ENCODE measurements around the gene WIZ. TPM values are rescaled to one million over a fixed set of nuclear protein-coding genes. Genes with fewer than 3 reads are reported as not detected.
"Not testable (repeated sequence)": the region's sequence is repeated elsewhere in the genome, so short reads cannot be mapped to it uniquely, and the experiment has no call there.

Gene WIZ, protein sequence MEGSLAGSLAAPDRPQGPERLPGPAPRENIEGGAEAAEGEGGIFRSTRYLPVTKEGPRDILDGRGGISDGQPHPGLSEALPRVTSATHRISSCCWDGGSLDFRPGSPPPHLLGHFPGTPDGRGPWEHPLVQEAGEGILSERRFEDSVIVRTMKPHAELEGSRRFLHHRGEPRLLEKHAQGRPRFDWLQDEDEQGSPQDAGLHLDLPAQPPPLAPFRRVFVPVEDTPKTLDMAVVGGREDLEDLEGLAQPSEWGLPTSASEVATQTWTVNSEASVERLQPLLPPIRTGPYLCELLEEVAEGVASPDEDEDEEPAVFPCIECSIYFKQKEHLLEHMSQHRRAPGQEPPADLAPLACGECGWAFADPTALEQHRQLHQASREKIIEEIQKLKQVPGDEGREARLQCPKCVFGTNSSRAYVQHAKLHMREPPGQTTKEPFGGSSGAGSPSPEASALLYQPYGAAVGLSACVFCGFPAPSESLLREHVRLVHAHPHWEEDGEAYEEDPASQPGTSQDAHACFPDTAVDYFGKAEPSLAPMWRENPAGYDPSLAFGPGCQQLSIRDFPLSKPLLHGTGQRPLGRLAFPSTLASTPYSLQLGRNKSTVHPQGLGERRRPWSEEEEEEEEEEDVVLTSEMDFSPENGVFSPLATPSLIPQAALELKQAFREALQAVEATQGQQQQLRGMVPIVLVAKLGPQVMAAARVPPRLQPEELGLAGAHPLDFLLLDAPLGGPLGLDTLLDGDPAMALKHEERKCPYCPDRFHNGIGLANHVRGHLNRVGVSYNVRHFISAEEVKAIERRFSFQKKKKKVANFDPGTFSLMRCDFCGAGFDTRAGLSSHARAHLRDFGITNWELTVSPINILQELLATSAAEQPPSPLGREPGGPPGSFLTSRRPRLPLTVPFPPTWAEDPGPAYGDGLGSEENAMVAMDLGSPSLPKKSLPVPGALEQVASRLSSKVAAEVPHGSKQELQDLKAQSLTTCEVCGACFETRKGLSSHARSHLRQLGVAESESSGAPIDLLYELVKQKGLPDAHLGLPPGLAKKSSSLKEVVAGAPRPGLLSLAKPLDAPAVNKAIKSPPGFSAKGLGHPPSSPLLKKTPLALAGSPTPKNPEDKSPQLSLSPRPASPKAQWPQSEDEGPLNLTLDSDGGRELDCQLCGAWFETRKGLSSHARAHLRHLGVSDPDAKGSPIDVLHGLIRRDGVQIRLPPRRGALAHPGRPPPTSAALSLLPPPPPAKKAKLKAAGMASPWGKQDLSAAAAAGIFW (N-terminal part only)
- total RNA-seq (2014; rRNA removed; shearing (Covaris generic); ENCODE audit: low replicate concordance): 18.0 and 24.3 TPM in 2 replicates

DNA sequence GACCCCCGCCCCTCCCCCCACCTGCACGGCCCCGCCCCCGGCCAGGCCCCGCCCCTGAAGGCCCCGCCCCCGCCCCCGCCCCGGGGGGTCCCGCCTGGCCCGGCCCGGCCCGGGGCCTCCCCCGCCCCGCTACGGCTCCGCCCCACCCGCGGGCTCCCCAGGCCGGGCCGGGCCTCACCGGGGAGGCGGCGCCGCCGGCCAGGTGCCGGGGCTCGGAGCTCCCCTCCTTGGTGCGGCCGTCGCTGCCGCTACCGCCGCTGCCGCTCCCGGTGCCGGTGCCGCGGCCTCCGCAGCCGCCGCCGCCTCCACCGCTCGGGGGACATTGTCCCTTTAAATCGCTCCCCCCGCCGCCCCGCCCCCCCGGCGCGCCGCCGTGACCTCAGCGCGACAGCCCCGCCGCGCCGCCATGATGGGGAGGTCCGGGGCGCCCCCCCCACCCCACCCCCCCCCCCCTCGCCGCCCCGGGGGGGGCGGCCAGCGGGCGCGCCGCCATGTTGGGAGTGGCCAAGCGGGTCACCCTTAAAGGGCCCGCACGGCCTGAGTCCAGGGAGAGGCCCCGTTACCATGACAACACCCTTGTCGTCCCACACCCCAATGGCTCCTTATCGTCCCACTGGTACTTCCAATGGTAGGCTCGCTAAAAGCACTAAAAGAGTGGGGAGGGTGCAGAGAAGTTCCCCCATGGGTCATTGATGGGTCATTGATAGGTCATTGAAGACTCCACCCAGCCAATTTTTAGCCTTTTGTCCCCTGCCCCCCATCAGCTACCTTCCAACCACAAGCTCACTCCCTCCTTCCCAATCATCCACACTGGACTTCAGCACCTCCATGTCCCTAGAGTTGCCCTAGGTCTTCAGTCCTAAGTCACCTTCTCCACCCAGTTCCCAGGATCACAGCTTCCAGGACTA, at the start of gene WIZ:
Gene WIZ (minus strand): TSS at position 337 of the 908 bp plus-strand sequence. CDS start 1,649 bp downstream, outside the sequence.
- H3K27me3 ChIP-seq: no peaks in the 10 kb centered on the region; the same call in 1 of the 2 replicates
- H3K4me3 ChIP-seq: peak within 1 kb of the TSS; percentile 38
- DNase-seq: peak; percentile 85
- H3K36me3 ChIP-seq: no peaks in the 10 kb centered on the region
- no peaks in the 10 kb centered on the region for H3K9me3 ChIP-seq

DNA sequence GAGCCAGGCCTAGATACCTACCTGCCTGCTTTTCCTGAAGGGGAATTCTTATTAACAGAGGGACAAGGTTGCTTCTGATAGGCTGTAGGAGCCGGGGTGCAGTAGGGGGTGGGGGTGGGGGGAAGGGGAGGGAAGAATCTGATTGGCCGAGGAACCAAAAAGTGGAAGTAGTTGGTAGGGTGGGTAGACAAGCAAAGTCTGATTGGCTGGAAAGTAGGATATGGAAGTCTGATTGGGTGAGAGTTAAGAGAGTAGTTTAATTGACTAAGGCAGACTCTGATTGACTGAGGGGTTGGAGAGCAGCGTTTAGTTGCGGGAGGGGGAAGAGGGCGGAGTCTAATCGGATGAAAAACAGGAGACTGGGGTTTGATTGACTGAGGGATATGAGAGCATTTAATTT, 49.2 kb upstream of the WIZ start:
- Histone ChIP-seq H3K27me3 (peaks cover 28% of the 10 kb centered on the region), H3K4me3 (no peak overlapping the region), H3K36me3 (no peaks in the 10 kb centered on the region), H3K9me3 (peaks cover 2% of the 10 kb centered on the region; the same call in 1 of the 2 replicates)
- DNase-seq: no peak

- Histone ChIP-seq H3K27me3 (peaks cover 28% of the 10 kb centered on the region), H3K36me3 (no peaks in the 10 kb centered on the region), H3K9me3 (peaks cover 7% of the 10 kb centered on the region), H3K4me3 (no peak overlapping the region)
- no peak for DNase-seq
These were observed 48.6 kb upstream of the WIZ start for GRCh38 chr19:15498156-15498858.

DNA sequence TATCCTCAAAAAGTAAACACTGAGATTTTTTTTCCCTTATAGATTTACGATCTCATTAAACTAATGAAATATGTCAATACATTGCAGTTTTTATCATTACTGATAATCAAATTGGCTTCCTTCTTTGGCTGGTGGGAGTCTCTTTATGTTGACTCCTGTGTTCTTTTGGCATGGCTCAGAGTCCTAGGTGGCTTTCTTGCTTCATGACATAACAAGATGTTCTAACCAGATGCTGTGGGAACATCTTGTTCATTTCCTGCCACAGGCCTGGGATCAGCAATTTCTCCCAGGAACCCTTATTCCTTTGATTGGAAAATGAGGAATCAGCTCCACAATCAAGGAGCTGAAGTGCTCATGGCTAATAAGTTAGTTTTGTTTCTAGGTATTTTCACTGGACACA, 45.4 kb upstream of the WIZ start:
- no peaks in the 10 kb centered on the region for H3K36me3 ChIP-seq
- DNase-seq: no peak
- H3K9me3 ChIP-seq: peaks cover 18% of the 10 kb centered on the region
- peaks cover 12% of the 10 kb centered on the region for H3K27me3 ChIP-seq
- H3K4me3 ChIP-seq: no peak overlapping the region

DNA sequence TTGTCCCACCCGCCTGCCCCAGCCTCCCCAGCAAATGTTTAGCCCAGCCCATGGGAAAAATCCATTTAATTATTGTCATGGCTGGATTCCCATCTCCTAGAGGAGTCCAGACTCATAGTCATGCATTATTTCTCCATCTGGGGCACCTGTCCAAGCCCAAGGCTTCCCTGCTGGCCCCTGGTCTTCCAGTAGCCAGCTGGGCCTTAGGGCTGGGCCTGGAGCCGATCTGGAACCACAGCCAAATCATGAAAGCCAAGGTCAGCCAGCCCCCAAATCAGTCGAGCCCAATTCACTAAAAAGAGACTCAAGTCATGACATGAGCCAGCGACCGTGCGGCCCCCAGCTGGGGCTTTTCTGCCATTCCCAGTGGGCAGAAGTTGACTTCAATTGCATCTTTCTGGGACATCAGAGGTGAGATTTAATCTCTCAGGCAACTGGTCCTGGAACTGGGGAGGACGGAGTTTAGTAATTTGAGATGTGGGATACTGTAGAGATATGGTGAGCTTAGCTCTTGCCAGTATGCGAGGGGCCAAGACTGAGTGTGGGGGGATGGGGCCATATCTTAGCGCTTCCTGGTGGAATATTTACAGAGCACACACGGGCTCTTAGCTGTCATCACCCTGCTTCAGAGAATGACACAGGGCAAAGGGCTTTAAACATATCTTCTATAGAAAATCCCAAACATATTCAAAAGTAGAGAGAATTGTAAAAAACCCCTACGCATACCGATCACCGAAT, 38.9 kb upstream of the WIZ start:
- Histone ChIP-seq H3K27me3 (peaks cover 11% of the 10 kb centered on the region; the same call in 1 of the 2 replicates), H3K4me3 (no peak overlapping the region), H3K9me3 (peaks cover 14% of the 10 kb centered on the region), H3K36me3 (no peaks in the 10 kb centered on the region)
- DNase-seq: peak; percentile 93

DNA sequence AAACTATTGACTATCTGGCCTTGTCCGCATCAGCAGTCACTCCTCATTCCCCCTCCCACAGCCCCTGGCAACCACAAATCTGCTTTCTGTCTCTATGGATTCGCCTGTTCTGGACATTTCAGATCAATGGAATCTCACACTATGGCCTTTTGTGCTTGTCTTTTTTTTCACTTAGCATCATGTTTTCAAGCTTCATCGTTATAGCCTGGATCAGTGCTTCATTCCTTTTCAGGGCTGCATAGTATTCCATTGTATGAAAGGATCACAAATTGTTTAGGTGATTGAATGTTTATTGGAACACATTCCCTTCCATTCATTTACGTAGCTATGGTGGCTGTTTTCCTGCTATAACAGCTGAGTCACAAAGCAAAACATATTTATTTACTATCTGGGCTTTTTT, 37.3 kb upstream of the WIZ start:
- Histone ChIP-seq H3K36me3 (no peaks in the 10 kb centered on the region), H3K4me3 (no peak overlapping the region), H3K27me3 (peaks cover 4% of the 10 kb centered on the region; the same call in 1 of the 2 replicates), H3K9me3 (peaks cover 9% of the 10 kb centered on the region)
- DNase-seq: no peak

DNA sequence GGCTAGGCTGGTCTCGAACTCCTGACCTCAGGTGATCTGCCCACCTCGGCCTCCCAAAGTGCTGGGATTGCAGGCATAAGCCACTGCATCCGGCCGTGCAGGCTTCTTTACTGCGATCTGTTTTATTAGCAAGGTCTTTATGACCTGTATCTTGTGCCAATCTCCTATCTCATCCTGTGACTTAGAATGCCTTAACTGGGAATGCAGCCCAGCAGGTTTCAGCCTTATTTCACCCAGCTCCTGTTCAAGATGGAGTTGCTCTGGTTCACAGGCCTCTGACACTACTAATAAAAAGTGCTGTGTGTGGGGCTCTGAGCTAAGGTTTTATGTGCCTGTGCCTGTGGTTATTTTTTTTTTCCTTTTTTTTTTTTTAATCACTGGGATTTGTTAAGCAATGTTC, 36.0 kb upstream of the WIZ start:
- H3K36me3 ChIP-seq, DNase-seq, H3K27me3 ChIP-seq, H3K9me3 ChIP-seq, H3K4me3 ChIP-seq: not testable (repeated sequence)

GRCh38 chr19:15480996-15481395, 31.2 kb upstream of the WIZ start:
- H3K36me3 ChIP-seq, H3K9me3 ChIP-seq, DNase-seq, H3K27me3 ChIP-seq, H3K4me3 ChIP-seq: not testable (repeated sequence)

DNA sequence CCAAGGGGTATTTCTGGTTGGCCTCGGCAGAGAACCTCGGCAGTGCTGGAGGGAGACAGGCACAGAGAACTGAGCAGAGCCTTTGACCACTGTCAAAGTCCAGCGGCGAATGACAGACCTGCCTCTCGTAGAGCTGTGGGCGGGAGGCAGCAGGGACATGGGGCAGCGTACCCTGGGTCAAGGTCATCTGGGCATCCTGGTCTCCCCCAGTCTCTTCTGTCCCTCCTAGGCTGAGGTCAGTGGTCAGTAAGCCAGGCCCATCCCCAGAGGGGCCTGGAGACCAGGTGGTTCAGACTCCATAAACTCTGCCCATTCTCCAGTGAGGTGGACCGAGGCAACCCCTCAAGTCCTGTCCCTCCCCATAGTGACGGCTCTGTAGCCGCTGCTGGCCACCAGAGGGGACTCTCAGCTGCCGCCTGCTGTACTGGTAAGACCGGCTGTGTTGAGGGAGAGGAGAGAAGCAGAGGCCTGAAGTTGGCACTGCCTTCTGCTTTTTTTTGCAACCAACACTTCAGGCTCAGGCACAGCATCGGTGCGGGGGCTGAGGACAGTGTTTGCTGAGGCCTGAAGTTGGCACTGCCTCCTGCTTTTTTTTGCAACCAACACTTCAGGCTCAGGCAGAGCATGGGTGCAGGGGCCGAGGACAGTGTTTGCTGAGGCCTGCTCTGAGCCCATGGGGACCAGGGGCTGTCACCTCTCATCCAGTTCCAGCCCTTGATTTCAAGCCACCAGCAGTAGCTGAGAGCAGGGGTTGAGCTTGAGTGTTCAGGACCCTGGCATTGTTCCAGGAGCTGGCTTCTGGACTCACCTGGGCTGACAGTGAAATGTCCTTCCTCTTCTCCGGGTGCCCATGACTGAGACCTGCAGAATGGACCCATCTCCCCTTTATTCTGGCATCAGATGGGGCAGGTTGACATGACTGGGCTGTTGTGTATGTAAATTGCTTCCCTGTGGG, 29.9 kb upstream of the WIZ start, which contains the start of gene PGLYRP2:
Gene PGLYRP2 (minus strand): TSS at position 111 of the 955 bp plus-strand sequence. CDS start 130 bp downstream, outside the sequence.
- Histone ChIP-seq H3K36me3 (no peaks in the 10 kb centered on the region), H3K4me3 (no peak within 1 kb of the TSS), H3K9me3 (no peaks in the 10 kb centered on the region), H3K27me3 (no peaks in the 10 kb centered on the region)
- no peak for DNase-seq

- no peaks in the 10 kb centered on the region for H3K36me3 ChIP-seq
- no peak overlapping the region for H3K4me3 ChIP-seq
- H3K9me3 ChIP-seq: peaks cover 10% of the 10 kb centered on the region
- H3K27me3 ChIP-seq: no peaks in the 10 kb centered on the region
- no peak for DNase-seq
These were observed 26.6 kb upstream of the WIZ start for GRCh38 chr19:15476325-15476724.

- no peaks in the 10 kb centered on the region for H3K36me3 ChIP-seq
- DNase-seq: no peak
- H3K4me3 ChIP-seq: no peak overlapping the region
- H3K27me3 ChIP-seq: no peaks in the 10 kb centered on the region
- peaks cover 10% of the 10 kb centered on the region for H3K9me3 ChIP-seq
These were observed 25.9 kb upstream of the WIZ start for GRCh38 chr19:15475611-15476010.

DNA sequence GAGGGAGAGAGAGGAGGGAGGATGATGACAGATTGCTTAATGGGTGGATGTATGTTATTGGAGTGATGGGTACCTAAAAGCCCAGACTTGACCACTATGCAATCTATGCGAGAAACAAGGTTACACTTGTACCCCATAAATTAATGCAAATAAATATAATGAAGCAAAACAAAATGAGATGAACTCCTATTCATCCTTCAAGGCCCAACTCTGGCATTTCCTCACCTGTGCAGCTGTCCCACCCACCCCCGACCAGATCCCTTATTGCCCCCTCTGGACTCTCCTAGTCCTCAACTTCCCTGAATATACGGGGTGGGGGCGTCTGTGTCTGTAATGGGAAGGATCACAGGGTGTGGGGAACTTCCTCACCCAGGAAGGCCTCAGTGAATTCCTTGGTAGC, 25.4 kb upstream of the WIZ start:
- H3K9me3 ChIP-seq: peaks cover 10% of the 10 kb centered on the region
- no peak overlapping the region for H3K4me3 ChIP-seq
- H3K27me3 ChIP-seq: no peaks in the 10 kb centered on the region
- H3K36me3 ChIP-seq: no peaks in the 10 kb centered on the region
- DNase-seq: no peak

DNA sequence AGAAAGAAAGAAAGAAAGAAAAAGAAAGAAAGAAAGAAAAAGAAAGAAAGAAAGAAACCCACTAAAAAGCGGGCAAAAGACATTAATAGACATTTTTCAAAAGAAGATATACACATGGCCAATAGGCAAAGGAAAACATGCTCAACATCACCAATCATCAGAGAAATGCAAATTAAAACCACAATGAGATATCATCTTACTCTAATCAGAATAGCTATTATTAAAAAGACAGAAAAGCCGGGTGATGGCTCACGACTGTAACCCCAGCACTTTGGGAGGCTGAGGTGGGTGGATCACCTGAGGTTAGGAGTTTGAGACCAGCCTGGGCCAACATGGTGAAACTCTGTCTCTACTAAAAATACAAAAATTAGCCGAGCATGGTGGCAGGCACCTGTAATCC, 24.1 kb upstream of the WIZ start:
- H3K9me3 ChIP-seq: peaks cover 10% of the 10 kb centered on the region

More for the DNA sequence above, 24.1 kb upstream of the WIZ start:
- H3K36me3 ChIP-seq, DNase-seq, H3K27me3 ChIP-seq, H3K4me3 ChIP-seq: not testable (repeated sequence)

Measured in MG63 (cell line).